Putamen (tissue), 1 donor: Measurements from ENCODE around the gene ERP27.

Experiments used
- DNase-seq: peaks from one replicate; pipeline ENCODE4 v3.0.0-alpha.2; 2016; ENCODE audit warnings: low spot score

ERP27 gene

DNA sequence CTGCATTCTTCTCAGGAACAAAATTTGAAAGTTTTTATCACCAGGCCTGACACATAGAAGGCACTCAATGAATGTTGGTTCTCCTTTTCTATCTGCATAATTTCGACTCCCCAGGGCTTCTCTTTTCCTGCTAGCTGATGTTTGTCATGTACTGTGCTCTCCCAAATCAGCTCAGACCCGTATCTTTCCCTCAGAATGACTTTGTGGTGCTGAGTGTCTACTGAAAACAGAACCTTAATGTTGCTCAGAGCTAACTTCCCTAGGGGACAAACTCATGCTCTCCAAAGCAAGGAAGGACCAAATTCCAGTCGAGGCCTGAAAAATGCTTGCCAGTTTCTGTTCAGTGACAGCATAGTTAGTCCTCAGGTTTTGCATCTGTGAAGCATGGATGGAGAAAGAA is 21.1 kb upstream of the ERP27 start:
- DNase-seq: no peak

DNA sequence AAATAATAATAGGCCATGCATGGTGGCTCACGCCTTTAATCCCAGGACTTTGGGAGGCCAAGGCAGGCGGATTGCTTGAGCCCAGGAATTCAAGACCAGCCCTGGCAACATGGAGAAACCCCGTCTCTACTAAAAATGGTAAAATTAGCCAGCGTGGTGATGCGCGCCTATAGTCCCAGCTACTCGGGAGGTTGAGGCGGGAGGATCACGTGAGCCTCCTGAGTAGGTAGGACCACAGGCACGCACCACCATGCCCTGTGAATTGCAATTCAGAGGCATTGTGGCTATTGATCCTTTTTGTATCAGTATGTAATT is 20.7 kb upstream of the ERP27 start:
- no peak for DNase-seq

DNA sequence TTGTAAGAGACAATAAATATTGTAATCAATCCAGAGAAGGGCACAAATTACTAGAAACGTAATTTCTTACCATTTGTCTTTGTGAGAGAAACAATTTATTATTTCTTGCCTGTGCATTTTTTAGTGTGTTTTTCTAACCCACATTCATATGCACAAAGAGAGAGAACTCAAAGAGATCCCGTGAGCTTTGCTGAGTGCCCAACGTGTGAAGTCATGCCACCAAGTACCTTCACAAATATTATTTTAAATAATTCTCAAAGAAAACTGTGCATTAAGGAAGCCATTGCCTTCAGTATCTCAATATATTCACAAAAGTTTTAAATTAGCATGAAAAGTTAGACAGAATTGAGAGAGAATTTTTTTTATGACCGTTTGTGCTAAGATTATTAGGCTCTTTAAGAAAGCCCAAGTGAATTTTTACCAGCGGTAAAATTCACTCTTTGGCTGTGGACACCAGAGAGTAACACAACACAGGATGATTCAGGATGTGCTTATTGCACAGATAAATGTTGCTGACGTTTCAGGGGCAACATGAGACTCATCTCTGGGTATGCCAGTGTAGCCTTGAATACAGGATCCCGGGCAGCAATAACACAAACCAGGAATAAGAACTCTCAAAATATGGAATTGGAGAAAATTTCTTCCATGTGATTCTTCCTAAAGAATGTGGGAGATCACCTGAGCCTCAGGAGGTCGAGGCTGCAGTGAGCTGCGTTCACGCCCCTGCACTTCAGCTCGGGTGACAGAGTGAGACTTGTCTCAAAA is 20.2 kb upstream of the ERP27 start:
- no peak for DNase-seq

DNA sequence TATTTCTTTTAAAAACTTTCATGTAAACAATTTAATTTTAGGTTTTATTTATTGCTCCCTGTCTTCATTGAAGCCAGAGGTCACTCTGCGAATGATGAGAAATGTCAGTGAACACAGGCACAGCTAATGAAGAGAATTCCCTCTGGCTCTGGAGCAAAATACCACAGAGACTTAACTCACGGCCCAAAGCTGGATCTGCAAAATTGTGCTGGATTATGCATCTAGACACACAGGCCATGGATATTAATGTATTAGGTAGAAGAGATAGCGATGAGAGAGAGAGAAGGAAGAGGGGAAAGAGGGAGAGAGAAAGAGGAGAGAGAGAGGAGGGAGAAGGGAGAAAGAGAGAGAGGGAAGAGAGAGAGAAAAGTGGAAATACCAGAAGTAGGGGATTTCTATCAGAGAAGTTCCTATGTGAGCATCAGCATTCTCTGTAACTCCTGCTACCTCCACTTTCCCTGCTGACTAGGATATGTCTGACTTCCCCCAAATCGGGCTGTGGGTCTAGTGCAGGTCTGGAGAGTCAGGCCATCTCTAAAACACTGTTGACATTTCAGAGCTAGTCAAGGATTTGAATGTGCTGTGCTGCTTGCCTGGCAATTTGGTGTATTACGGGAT is 19.3 kb upstream of the ERP27 start:
- DNase-seq: no peak

DNA sequence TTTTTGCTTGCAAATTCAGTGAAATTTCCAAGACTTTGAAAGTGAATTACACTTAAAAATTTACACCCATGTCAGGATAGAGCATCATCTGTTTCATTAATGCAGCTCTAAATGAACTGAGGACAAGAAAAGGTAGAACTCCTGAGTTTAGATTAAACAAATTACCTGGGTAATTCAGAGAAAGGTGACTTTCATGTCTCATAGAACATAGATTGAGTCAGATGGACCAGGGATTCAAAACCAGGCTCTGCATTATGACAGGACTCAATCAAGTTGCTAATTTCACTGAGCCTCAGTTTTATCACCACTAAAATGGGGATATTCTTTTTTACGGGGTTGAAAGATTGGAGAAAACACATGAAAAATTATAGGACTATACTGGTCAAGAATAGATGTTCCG is 18.6 kb upstream of the ERP27 start:
- DNase-seq: no peak

DNA sequence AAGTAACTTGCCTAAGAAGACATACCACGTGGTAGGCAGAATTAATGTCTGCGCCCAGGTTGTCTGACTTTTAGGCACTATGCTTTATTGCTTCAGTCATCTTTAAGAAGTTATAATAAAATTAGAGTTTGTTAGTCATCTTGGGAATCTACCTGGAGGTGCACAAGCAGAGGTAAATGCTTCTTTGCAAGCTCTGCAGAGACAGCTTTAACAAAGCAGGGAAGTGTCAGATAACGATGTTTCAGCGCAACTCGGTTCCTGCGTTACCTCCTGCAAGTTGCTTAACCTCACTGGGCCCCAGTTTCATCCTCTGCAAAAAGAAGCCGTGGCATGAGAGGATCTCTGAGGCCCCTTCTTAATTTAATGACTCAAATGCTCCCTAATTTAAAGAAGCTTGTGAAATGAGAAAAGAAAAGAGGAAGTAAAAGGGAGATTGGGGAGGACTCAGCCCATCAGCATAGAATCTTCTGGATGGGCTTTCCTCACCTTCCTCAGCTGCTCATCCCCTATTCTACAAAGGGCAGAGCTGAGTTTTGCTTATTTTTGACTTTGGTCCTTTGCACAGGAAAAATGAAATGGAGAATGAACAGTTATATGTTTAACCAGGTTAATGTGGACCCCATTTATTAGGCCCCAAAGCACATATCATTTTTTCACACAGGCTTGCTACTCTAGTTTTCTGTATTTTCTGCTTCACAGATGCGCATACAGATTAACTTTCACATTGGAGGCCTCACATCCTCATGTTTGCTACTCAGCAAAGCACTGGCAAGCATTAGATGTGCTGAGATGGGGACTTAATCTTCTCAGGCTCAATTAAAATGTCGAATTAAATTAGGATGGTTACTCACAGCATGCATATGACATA is 17.9 kb upstream of the ERP27 start:
- DNase-seq: no peak

DNA sequence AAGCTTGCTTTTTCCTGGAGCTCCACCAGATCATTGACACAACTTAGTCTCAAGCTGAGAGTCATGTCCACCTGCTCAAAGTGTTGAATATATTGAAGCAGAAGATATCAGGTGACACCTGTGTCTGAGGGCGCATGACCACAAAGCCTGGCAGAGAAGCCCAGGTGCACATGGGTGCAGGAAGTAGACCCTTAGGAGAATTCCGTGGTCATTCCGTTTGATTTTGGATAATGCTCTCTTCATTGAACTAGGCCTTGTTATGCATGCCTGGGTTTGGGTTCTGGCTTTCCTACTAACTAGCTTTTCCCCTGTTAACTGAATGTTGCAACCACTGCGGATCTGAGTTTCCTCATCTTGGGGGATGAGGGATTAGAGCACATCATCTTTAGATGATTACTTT is 15.9 kb upstream of the ERP27 start:
- DNase-seq: no peak

DNA sequence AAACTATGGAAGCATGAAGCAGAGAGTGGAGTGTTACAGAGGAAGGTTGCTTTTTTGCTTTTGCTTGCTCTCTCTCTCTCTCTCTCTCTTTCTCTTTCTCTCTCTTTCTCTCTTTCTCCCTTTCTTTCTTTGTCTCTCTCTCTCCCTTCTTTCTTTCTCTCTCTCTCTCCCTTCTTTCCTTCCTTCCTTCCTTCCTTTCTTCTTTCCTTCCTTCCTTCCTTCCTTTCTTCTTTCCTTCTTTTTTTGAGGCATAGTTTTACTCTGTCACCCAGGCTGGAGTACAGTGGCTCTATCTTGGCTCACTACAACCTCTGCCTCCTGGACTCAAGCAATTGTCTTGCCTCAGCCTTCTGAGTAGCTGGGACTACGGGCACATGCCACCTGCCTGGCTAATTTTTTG is 15.4 kb upstream of the ERP27 start:
- DNase-seq: no peak

DNA sequence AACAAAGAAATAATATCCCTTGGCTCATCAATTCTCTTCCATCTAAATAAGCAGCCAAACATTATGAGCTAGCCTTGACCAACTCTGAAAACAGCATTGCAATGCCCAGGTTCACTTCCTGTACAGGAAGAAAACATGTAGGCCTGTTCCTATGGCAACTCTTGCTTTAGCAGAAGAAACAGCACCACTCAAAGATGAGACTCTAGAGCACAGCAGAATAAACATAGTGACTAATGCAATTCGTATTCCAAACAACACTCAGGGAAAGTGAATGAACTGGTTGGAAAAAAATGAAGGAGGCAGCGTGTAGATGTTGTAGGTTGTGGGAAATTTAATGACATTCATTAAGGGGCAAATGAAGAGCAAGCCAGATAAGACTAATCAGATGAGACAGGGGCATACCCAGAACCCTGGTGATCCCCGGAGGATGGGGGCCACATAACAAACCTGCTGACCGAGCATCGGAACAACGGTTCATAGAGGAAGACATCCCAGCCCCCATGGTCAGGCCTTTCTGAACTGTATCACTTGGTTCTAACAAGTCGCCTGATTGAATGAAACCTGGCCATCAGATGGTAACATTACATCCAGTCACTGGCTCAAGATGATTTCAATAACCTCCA is 14.1 kb upstream of the ERP27 start:
- no peak for DNase-seq

DNA sequence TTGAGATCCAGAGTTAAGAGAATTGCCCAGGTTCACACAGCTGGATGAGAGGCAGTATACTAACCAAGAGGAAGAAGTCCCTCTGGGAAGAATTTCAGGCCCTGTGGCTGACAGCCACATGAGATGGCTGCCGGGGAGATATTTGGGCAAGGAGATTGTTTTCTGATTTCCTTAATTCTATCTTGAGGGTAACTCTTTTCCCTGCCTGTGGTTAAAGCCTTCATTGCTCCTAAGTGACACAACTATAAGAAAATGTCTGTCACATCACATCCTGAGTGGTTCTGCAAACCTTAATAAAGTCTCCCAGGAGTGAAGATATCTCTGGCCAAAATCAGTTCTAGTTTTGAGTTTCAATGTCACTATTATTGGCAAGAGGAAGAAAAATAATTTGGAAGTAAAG is 13.5 kb upstream of the ERP27 start:
- DNase-seq: no peak

DNA sequence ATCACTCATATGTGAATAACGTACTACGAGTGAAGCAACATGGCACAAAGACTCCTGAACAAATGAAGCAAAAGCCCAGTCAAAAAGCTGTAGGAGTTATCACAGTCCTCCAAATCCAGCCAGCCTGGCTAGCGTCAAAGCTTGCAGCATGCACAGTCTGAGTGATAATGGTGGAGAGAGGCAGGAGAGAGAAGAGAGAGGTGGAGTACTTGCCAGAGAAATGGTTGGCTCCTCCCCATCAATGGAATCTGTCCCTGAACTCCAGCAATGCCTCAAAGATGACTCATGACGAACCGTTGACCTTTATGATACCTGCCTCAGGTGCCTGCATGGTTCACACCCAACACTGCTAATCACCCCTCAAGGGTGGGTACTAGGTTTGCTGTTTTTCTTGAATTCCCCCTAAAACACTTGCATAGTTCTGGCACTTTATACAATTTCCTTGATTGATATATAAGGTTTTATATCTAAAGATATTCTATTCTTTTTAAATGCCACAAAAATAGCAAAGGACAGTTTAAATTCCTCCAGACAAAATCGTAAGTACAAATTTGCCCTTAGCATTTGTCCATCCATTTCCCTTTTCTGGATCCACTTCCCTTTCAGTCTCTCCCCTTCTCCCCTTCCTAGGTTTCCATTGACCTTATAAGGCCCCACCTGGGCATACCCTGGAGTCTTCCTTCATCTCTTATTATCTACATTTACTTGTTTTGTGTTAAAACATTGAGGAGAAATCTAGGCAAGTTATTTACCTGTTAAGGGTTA is 12.8 kb upstream of the ERP27 start:
- no peak for DNase-seq

DNA sequence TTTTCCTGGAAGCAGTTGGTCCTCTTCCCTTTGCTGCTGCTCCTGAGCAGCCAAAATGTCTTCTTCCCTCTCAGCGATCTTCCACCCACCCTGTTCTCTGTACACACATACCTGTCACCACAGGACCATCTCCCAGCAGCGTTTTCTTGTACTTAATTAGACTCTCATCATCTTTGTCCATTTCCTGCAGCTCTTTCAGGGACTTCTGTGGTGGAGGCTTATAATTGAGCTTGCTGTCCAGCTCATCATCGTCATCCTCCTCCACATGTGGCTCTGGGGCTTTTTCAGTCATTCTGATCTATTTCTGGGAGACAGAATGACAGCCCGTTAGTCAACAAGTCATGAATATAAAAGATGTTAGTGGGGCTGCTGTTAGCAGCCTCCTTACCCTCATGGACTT is 12.1 kb upstream of the ERP27 start:
- DNase-seq: no peak

DNA sequence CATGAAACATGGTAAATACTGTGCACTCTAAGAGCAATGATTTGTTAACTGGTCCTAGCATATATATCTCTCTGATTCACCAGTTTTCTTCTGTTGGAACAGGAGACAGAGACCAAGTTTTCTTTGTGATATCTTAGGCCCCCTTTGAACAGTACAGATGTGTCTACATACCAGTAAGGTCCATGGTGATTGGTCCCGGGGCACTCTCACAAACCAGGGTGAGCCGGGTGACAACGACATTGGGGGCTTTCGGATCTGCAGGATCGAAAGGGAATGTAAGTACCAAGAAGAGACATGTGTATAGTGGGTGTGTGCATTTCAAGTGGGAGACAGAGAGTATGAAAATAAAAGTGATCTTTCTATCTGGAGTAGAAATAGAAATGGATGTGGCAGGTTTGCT is 11.3 kb upstream of the ERP27 start:
- DNase-seq: no peak

DNA sequence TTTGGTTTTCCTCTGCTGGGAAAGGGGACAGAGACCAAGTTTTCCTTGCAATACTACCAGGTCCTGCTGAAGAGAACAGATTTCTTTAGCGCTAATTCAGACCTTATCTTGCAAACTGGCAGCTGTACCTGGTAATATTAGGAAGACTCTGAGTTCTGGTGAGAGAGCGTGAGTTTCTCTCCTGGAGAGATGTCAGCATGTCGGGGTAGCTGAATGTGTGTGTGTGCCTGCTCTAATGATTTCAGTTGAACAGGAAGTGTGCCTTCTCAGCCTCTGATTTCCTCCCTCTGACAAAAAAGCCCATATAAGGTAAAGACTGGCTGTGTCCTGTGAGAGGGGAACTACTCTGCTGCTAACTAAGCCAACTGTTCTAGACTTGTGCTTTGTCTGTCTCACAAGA is 10.3 kb upstream of the ERP27 start:
- no peak for DNase-seq

DNA sequence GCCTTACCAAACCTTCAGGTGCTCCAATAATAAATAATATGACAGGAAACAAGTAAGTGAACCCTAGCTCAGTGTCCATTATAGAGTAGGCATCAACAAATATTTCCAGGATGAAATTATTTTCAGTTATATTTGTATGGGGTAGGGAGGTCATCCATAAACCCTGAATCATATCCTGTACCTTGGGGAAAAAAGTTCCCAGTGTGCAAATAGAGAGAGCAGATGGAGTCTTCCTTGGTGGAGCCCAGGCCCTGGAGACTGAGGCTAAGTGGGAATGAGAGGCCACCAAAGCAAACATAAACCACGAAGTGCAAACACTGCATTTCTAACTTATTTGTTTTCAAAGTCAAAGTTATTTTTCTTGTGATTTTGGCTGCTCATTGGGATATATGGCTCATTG is 8.5 kb upstream of the ERP27 start:
- no peak for DNase-seq

DNA sequence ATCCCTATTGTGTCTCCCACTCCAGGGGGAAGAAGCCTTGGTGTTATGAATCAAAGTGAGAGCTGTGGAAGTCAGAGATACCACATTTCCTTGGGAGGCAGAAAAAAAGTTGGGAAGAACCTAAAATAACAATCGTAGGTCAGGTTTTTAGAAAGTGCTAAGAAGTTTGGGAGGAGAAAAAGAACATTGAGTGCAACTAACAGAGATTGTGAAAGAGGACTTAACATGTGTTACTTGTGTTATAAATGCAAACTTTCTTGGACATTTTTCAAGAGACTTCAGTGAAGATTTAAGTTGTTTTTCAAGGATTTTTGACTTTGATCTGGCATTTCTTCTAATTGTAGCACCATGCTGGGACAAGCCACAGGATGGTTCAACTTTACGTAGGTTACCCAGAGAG is 7.8 kb upstream of the ERP27 start:
- no peak for DNase-seq

DNA sequence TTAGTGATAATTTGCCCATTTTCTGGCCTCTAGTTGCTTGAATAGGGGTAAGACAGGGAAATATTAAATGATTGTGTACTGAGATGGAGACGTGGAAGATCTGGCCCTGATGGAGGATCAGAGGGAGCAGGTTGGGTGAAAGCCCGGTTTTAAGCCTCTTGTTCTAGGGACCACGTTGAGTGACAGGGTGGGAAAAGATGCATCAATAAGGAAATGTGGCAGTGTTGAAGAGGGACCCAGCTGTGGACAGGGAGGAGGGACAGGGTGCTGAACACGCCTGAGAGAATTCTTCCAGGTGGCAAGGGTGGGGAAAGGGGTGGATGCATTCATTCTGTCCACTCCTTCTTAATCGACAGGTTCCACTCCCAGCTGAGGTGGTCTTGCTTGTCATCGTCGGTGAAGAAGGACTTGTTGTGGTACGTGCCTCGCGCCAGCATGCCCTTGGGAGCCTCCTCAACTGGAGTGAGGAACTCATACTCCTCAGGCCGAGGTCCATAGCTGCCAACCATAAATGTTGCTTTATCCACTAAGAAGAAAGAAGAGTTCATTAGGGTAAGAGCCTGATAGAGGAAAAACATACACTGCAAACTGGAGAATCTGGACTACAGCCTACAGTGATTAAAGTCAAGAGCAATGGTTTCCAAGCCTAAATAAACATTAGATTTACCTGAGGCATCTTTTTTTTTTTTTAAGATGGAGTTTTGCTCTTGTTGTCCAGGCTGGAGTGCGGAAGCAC is 4.0 kb upstream of the ERP27 start:
- DNase-seq: no peak

DNA sequence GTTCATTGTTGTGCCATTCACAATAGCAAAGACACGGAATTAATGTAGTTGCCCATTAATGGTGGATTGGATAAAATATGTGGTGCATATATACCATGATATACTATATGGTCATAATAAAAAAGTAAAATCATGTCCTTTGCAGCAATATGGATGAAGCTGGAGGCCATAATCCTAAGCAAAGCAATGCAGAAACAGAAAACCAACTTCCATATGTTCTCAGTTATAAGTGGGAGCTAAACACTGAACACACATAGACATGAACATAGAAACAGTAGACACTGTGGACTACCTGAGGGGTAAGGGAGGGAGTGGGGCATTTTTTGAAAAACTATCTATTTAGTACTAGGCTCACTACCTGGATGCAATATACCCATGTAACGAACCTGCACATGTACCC is 3.0 kb upstream of the ERP27 start:
- no peak for DNase-seq

DNA sequence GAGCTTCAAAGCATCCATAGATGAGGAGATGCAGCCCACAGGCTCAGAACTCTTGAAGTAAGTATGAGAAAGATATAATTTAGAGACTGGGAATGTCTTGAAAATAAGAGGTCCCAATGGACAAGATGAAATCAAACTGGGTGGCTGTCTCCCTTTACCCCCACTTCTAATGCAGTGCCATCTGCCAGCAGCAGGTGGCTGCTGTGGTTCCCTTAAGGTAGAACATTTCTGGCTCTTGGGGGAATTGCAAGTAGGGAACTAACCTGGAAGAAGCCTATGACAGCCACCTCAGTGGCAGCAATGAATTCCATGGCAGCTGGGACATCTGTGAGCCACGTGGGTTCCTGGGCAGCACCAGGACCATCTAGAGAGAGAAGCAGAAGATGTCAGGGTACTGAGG is 648 bp downstream of the ERP27 start:
- no peak for DNase-seq

DNA sequence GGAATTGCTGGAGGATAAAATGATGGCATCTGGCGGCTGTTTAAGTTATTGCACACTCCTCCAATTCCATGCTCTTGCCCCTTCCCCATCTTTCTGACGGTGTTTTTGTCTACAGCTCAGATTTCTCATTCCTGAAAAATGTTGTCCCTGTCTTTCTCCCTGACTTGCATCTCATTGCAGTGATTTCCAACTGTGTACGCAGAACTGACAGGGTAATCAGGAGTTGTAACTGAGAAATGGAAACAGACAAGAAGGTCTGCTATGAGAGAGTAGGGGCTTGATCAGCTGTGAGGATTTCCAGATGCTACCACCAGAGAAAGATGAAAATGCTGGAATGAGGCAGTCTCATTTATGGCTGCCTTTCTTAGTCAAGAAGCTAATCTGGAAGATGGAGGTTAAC is 1.3 kb downstream of the ERP27 start:
- no peak for DNase-seq

DNA sequence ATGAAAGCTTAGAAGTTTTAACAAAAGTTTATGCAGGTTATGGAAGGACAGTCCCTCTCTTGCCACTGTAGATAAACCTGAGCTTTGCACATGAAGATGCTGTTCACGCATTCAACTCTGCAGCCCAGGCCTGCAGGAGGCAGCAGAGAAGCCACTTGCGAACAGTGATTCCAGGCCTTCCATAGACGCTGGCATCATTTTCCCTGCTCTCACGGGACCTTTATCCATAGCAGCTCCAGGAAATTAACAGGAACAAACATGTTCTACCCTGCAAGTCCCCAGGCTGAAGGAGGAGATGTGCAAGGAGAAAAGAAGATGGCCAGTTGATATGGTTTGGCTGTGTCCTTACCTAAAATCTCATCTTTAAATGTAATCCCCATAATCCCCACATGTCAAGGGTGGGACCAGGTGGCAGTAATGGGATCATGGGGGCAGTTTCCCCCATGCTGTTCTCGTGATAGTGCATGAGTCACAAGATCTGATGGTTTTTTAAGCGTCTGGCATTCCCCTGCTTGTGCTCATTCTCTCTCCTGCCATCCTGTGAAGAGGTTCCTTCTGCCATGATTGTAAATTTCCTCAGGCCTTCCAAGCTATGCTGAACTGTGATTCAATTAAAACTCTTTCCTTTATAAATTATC is 2.0 kb downstream of the ERP27 start:
- DNase-seq: no peak
